Ovary (tissue), 9 donors: Measurements from ENCODE around the gene ACTN1. TPM values are rescaled to one million over a fixed set of nuclear protein-coding genes. Genes with fewer than 3 reads are reported as not detected.

Experiments
- DNase-seq, 5 donors: peaks; one replicate each; pipeline ENCODE4 v3.0.0-alpha.2; 2019 to 2020
- H3K27ac ChIP-seq, 2 donors: fragments of 200-600 bp; one replicate each; pipeline versions ENCODE4 v1.5.1 to v1.8.0; 2019 to 2022
- H3K27me3 ChIP-seq: fragments of 200-600 bp; one replicate; pipeline ENCODE4 v1.8.0; 2022
- H3K36me3 ChIP-seq: fragments of 200-600 bp; sonication (generic); one replicate; pipeline ENCODE4 v1.5.1; 2019
- H3K4me1 ChIP-seq: one replicate; pipeline ENCODE4 v1.8.1; 2013; ENCODE audit warnings: mild to moderate bottlenecking, moderate library complexity; ENCODE audit not compliant: insufficient read depth
- H3K4me3 ChIP-seq: fragments of 200-600 bp; sonication (generic); one replicate; pipeline ENCODE4 v1.5.1; 2017
- H3K9me3 ChIP-seq, 2 donors: fragments of 200-600 bp in 1 of 2; sonication (generic) in 1 of 2; one replicate each; pipeline versions ENCODE4 v1.5.1 to v1.8.1; 2013 to 2019; ENCODE audit warnings: mild to moderate bottlenecking in 1 of 2, moderate library complexity in 1 of 2
- CTCF ChIP-seq, 3 donors: fragments of 450-650 bp in 2 of 3; fragments of 200-600 bp in 1 of 3; IDR thresholded peaks; one replicate each; pipeline versions ENCODE4 v1.5.1 to v1.8.0; 2016 to 2022; ENCODE audit warnings: antibody characterized with exemption in 3 of 3, mild to moderate bottlenecking in 1 of 3
- EP300 ChIP-seq: sonication (generic); formaldehyde crosslinking; IDR thresholded peaks from one replicate; pipeline ENCODE4 v1.6.1; 2017; ENCODE audit warnings: antibody characterized with exemption
- POLR2A ChIP-seq: fragments of 450-650 bp; IDR thresholded peaks from one replicate; pipeline ENCODE4 v1.6.1; 2017; ENCODE audit warnings: antibody characterized with exemption, mild to moderate bottlenecking, moderate library complexity
- WGBS, 3 donors: extraction: QIAGEN DNeasy Blood & Tissue Kit in 1 of 3; methylation state at CpG; one replicate each; pipeline versions ENCODE4 v1.1.5 to v1.1.7; 2013 to 2017; 5-methylcytosine and 5-hydroxymethylcytosine counted together
- intact Hi-C, 4 donors: fragments of 100-400 bp; cut with DNase I; formaldehyde crosslinking; loops; one replicate each; pipeline versions ENCODE4 v1.11.0 to v1.15.1; 2022 to 2023
- polyA plus RNA-seq, 2 donors: library from polyadenylated mRNA; stranded (reverse); fragments of 200-250 nt in 1 of 2; fragments of 350-450 nt in 1 of 2; fragmentation: Illumina TruSeq in 1 of 2; extraction: RNeasy Lipid Tissue Mini Kit (QIAGEN cat#74804) in 1 of 2; gene quantifications; one replicate each; pipeline ENCODE4 v1.2.3, GENCODE V29; 2013 to 2014
- total RNA-seq, 7 donors: library from RNA; depleted of rRNA in 2 of 7; stranded (reverse); fragments of >200 nt in 2 of 7; fragmentation: NEBNext Ultra II Directional in 3 of 7; extraction: Animal tissue kit (Norgen Biotek cat#: 25700) in 3 of 7; gene quantifications; one replicate each; pipeline versions ENCODE4 v1.1.0 to v1.2.4, GENCODE V29; 2016 to 2023
- donor health status: DM: no; HTN: no; CAD: no; lungs with moderate emphysema.
- donor health status: DM: no; HTN: no; CAD: no.
- donor health status: Bipolar disorder and iron deficiency.
- donor health status: DM: yes; HTN: yes; CAD: no.
- donor health status: DM: no; HTN: no; CAD: no.
- donor health status: DM: yes; HTN: yes; CAD: no.

ACTN1 gene
- total and polyA plus RNA-seq, 9 donors: 39.0 to 203 (median 138) TPM

- no peak overlapping the region for H3K4me3 ChIP-seq
Observed at GRCh38 chr14:68968721-68969120, 10.4 kb downstream of the ACTN1 start.

GRCh38 chr14:68968051-68968450 lies 11.1 kb downstream of the ACTN1 start:
- Histone ChIP-seq H3K27ac (no peak overlapping the region), H3K4me3 (no peak overlapping the region), H3K27me3 (no peaks in the 10 kb centered on the region), H3K9me3 (no peaks in the 10 kb centered on the region), H3K4me1 (peaks cover 45% of the 10 kb centered on the region), H3K36me3 (no peaks in the 10 kb centered on the region)
- WGBS, 3 donors: 80 to 88% (median 86%) methylated on average over 8 of the region's 8 CpGs
- intact Hi-C loops: no loop called here
- no peak for DNase-seq
- TF ChIP-seq CTCF (IDR thresholded peaks at IDR 0.05) (no peak), EP300 (no peak), POLR2A (no peak)

More at GRCh38 chr14:68968721-68969120, 10.4 kb downstream of the ACTN1 start:
- Histone ChIP-seq H3K9me3 (no peaks in the 10 kb centered on the region), H3K27ac (no peak overlapping the region), H3K4me1 (peaks cover 45% of the 10 kb centered on the region), H3K36me3 (no peaks in the 10 kb centered on the region), H3K27me3 (no peaks in the 10 kb centered on the region)
- no peak for DNase-seq
- TF ChIP-seq POLR2A (no peak), CTCF (IDR thresholded peaks at IDR 0.05) (no peak), EP300 (no peak)
- 79 to 86% (median 82%) methylated on average over 4 of the region's 4 CpGs for WGBS, 3 donors
- intact Hi-C loops: no loop called here

- intact Hi-C loops: no loop called here
- 78 to 91% (median 87%) methylated on average over 3 of the region's 3 CpGs for WGBS, 3 donors
- no peak overlapping the region for H3K27ac ChIP-seq
- H3K4me1 ChIP-seq: peaks cover 46% of the 10 kb centered on the region
- no peaks in the 10 kb centered on the region for H3K27me3 ChIP-seq
- H3K36me3 ChIP-seq: no peaks in the 10 kb centered on the region
- no peak overlapping the region for H3K4me3 ChIP-seq
- no peak for TF ChIP-seq EP300
- no peak for TF ChIP-seq CTCF (IDR thresholded peaks at IDR 0.05)
- TF ChIP-seq POLR2A: no peak
- no peak for DNase-seq
- no peaks in the 10 kb centered on the region for H3K9me3 ChIP-seq
Observed at GRCh38 chr14:68967459-68967940, 11.6 kb downstream of the ACTN1 start.

GRCh38 chr14:68966872-68967301 lies 12.2 kb downstream of the ACTN1 start:
- no peak for TF ChIP-seq EP300
- no peak for TF ChIP-seq POLR2A
- TF ChIP-seq CTCF (IDR thresholded peaks at IDR 0.05): no peak
- H3K27ac ChIP-seq: no peak overlapping the region
- WGBS, 3 donors: 58 to 67% (median 66%) methylated on average over 3 of the region's 3 CpGs
- H3K4me1 ChIP-seq: peaks cover 50% of the 10 kb centered on the region
- no peaks in the 10 kb centered on the region for H3K27me3 ChIP-seq
- H3K36me3 ChIP-seq: no peaks in the 10 kb centered on the region
- DNase-seq: no peak
- no peak overlapping the region for H3K4me3 ChIP-seq
- no peaks in the 10 kb centered on the region for H3K9me3 ChIP-seq
- intact Hi-C loops: no loop called here
